ENCODE results near the gene MRPS33.
"Not testable (repeated sequence)": the region's sequence is repeated elsewhere in the genome, so short reads cannot be mapped to it uniquely, and the experiment has no call there.

MRPS33 gene

DNA sequence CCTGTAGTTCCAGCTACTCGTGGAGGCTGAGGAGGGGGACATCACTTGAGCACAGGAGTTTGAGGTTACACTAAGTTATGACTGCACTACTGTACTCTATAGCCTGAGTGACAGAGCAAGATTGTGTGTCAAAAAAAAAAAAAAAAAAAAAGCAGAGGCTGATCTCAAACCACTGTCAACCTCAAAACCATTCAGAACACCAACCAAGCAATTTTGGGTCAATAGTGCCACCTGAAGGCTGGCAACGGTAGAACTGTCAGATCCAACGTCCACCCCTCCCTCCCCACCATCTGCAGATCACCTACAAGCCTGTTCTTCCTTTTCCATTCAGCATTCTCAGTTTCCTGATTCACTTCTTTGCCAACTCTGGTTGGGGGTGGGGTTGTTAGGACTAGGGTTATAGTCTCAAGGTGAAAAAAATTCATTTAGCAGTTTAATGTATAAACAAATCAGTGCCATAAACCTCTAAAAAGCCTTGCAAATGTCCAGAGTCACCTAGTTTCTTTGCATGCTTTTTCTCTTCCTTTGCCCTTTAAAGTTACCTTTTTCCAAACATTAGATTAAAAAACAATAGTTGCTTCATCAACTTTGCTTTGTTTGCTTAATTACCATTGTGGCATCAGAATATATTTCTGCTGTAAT is 2.6 kb downstream of the MRPS33 start:
- peak; percentile 71 for DNase-seq (ENCODE audit: low read depth)

- DNase-seq (ENCODE audit: low read depth) = no peak
Observed at GRCh38 chr7:141011443-141011842, 3.3 kb downstream of the MRPS33 start.

DNA sequence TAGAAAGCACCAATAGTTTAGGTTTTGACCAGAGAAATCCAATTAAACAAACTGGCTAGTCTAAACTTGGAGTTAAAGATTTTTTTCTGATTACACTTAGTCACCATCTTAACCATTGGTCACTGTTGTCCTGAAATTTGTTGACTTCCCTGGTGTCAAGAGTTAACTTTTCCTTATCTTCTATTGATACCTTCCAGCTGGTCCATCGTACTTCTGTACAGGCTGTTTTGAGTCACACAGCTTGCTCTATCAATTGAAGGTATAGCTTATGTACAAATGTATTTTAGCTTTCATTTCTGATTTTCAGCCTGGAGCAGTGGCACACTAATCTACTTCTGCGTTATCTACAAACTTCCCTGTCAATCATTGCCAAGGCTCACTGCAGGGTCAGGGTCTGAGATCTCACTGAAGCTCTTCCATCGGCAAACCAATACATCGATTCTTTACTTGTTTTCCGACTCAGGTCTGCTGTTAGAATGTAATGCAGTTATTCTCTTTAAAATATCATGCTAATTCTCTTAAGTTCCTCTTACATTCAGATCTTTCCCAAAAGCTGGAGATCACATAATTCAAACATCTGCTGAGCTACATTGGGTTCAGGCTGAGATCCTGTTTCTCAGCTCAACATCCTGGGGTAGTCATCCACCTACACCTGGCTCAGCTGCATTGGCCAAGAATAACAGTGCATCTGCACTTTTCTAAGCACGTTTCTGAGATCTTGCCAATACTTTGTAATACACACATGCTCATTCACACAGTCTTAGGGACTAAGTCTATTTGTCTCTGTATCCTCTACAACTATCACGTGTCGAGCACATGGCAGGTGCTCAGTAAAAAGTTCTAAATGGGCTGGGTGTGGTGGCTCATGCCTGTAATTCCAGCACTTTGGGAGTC is 11.3 kb downstream of the MRPS33 start:
- no peak for DNase-seq (ENCODE audit: low read depth)

- no peak for DNase-seq (ENCODE audit: low read depth)
Observed at GRCh38 chr7:141001546-141001945, 13.2 kb downstream of the MRPS33 start.

- DNase-seq (ENCODE audit: low read depth) = no peak
Observed at GRCh38 chr7:141001122-141001521, 13.6 kb downstream of the MRPS33 start.

DNA sequence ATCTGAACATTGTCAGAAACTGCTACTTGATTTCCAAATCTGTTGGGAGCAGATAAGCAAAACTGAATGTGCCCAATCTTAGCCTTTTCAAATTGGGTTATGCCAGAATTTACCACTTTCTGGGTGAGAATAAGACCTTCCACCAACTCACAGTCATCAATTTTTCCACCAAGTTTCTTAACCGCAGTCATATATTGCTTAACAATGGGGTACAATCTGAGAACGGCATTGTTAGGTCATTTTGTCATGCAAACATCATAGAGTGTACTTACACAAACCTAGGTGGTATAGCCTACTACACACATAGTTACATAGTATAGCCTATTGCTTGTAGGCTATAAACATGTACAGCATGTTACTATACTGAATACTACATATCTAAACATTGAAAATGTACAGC is 16.0 kb downstream of the MRPS33 start:
- DNase-seq (ENCODE audit: low read depth) = no peak

GRCh38 chr7:140992422-140992821 is 22.3 kb downstream of the MRPS33 start:
- DNase-seq (ENCODE audit: low read depth) = no peak

- DNase-seq (ENCODE audit: low read depth) = no peak
Observed at GRCh38 chr7:140990193-140990962, 24.4 kb downstream of the MRPS33 start.

GRCh38 chr7:140989068-140989467 is 25.7 kb downstream of the MRPS33 start:
- DNase-seq (ENCODE audit: low read depth) = no peak

DNA sequence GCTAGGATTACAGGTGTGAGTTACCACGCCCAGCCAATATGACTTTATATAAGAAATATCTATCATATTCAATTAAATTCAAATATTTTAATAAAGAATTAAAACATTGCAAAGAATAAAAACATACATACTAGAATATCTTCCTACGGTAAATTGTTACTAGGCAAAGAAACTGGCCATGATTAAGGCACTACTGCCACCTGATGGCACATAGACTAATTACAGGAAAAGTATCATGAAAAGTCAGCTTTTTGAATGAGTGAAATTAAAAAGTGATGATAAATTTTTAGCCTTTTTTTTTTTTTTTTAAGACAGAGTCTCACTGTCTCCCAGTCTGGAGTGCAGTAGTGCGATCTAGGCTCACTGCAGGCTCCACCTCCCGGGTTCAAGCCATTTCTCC is 30.9 kb downstream of the MRPS33 start:
- DNase-seq (ENCODE audit: low read depth) = no peak

DNA sequence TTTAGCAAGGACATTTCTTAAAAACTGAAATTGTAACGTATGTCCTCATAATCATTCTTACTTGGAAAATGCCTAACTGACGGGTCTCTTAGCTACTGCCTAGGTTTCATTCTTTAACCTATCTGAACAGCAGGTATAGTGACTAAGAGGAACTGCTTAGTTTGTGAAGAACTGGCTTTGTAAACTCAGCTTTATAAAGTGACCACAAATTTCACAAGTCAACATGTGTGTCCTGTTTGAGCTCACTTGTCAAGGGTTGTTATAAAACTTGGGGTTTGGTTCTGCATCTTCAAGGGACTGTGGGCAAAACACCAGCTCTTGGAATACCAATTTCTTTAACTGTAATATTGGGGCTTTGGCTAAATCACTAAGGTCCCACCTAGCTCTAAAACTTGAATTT is 32.2 kb downstream of the MRPS33 start:
- DNase-seq (ENCODE audit: low read depth) = no peak

DNA sequence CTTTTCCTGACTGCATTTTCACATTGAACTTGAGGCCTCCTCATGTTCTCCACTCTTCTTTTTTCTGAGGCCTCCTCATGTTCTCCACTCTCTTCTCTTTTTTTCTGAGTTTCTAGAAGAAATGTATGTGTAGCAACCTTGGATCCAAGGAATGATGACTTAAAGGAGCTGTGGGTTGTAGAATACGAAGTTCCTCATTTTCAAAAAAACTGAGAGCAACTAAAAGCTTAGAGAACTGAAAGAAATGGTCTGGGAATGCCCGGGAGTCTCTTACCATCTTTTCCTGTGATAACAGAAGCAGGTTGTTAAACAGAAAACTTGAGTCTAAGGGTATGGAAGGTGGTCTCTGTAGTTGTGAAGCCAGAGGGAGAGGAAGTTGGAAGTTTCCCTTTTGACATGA is 32.8 kb downstream of the MRPS33 start:
- no peak for DNase-seq (ENCODE audit: low read depth)

DNA sequence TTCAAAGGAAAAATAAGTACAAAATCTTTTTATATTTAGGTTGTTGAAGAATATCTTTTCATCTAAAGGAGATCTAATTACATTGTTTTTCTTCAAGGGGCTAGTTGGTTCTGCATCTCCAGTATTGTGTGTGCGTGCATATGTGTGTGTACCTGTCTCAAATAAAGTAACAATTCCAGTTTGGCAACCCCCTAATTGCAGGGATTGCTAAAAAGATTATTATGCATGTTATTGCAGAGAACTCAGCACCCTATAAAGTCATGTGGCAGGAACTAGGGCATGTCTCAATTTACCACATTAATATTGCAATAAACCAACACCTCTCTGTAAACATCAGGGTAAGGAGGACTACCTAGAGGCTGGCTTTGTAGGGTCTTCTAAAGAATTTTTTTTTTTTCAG is 37.0 kb downstream of the MRPS33 start:
- no peak for DNase-seq (ENCODE audit: low read depth)

DNA sequence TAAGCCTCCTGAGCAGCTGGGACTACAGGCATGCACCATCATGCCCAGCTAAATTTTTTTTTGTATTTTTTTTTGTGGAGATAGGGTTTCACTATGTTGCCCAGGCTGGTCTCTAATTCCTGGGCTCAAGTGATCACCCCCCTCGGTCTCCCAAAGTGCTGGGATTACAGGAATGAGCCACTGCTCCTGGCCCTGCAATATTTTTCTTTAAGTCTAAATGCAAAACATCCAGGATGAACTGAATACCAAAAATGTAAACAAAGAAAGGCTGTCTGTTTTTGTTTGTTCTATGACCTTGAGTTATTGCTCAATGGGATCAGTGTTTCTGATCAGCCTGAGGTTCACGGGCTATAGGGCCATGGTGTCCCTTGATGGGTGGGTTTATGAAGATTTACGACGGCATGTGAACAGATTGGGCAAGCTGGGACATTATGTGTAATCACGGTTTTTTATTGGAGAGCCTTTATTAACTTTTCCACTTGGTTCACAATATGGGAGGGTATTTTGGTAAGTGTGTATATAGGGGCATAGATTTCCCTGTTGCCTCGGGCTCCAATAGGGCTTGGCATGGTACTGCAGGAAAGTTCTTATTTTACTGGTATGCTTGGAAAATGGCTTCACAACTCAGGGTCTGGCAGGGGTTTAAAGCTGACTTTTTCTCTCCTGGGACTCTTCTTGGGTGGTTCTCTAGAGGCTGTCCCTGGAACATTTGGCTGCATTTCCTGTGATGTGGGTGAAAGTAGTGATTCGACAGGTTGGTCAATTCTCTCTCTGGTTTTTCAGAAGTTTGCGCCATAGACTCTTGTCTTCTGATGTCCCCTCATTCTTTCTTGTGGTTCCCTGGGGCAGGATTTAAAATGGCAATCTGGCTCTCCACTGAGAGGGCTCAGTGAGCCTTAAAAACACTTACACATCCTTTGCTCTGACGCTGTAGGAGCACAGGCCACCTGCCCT is 41.6 kb downstream of the MRPS33 start:
- DNase-seq (ENCODE audit: low read depth) = no peak

DNA sequence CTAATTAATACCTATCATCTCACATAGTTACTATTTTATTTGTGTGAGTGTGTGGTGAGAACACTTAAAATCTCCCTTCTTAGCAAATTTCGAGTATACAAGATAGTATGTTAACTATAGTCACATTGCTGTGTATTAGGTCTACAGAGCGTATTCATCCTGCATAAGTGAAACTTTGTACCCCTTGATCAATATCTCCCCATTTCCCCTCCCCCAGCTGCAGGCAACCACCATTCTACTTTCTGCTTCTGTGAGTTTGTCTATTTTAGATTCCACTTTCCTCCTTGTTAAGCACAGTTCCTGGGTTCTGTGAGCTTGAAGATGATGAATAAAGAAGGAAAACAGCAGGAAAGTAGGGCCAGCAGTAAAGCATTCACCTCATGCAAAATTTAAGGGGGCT is 42.4 kb downstream of the MRPS33 start:
- DNase-seq (ENCODE audit: low read depth) = no peak

DNA sequence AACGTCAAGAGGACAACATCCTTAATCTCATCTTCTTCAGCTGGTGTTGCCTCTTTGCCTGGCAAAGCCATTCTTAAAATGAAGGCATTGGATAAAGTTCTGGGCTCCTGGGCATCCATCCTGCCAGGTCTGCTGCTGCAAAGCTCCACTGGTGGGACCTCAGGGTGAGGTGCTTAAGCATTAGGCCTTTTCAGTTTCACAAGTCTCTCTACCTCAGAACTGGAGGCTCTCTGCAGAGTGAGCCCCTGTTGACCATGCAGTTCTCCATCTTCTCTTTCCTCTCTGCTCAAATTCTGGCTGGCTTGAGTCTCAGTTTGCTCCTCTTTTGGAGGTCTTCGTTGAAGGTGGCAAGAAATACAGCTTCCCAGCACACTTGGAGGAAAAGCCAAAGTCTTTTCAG is 47.3 kb downstream of the MRPS33 start:
- no peak for DNase-seq (ENCODE audit: low read depth)

DNA sequence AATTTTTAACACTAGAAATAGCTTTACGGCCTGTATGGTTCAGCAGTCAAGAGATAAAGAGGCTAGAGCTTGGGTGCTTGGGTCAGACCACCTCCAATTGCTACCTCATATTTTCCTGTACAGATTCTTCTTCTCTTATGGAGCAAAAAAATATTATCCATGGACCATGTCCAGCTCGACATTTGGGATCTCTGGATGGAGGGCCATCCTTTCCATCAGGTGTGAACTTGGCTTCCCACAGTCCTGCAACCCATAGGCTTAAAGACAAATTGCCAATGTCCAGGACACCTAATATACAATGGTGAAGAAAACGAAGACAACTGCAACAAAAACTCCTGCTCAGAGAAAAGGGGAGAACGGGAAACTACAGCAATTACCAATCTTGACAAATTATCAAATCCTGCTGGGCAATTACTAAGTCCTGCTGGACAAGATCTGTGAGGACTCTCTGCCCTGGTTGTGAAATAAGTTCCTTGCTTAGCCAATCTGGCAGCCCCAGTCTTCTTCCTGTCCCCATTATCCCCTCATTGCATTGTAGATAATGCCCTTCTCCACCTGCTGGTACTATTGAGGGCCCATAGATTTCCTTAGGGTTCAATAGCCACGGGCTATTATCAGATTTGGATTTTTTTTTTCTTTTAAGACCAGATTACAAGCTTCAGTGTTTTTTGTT is 48.1 kb downstream of the MRPS33 start:
- DNase-seq (ENCODE audit: low read depth) = no peak

DNA sequence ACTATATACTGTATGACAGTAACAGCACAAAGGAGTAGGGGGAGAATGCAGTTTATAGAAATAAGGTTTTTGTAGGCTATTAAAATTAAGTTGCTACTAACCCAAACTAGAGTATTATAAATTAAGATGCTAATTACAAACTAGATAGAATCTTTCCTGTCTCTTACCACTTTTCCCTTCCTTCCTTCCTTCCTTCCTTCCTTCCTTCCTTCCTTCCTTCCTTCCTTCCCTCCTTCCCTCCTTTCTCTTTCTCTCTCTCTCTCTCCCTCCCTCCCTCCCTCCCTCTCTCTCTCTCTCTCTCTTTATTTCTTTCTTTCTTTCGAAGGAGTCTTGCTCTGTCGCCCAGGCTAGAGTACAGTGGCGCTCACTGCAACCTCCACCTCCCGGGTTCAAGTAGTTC is 53.6 kb downstream of the MRPS33 start:
- no peak for DNase-seq (ENCODE audit: low read depth)

DNA sequence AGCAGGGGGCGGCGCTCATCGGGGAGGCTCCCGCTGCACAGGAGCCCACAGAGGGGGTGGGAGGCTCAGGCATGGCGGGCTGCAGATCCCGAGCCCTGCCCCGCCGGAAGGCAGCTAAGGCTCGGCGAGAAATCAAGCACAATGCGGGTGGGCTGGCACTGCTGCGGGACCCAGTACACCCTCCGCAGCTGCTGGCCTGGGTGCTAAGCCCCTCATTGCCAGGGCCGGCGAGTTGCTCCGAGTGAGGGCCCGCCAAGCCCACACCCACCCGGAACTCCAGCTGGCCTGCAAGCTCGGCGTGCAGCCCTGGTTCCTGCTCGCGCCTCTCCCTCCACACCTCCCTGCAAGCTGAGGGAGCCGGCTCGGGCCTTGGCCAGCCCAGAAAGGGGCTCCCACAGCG is 57.8 kb downstream of the MRPS33 start:
- DNase-seq (ENCODE audit: low read depth) = not testable (repeated sequence)

Measured in T follicular helper cell (primary cell).